ENCODE results near the gene LRRC25.

Gene LRRC25

DNA sequence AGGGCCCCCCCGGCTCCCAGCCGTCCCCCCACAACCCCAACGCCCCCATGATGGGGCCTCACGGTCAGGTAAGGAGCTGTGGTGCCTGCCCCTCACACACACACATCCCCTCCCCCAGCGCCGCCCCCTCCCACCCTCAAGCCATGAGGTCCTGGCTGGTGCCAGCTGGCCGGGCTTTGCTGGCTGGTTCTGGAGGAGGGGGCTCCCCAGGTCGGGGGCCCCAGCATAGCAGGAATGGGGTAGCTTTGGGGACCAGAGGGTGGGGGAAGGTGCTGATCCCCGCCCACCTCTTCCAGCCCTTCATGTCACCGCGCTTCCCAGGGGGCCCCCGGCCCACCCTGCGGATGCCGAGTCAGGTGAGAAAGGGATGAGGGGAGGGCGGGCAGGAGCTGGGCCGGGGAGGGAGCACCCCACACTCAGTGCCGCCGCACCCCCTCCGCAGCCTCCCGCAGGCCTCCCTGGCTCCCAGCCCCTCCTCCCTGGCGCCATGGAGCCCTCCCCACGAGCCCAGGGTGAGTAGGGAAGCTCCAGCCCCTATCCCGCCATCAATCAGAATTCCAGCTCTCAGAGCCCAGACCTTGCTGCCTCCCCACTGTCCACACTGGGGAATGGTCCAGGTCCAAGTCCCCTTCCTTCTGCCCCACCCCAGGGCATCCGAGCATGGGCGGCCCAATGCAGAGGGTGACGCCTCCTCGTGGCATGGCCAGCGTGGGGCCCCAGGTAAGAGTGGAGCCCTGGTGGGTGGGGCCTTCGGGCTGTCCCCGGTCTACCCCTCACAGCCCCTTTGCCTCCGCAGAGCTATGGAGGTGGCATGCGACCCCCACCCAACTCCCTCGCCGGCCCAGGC lies 34.2 kb upstream of the LRRC25 start:
- Mint-ChIP-seq H3K36me3 (ENCODE audit: low read depth) (peaks cover 40% of the 10 kb centered on the region), H3K9me3 (no peaks in the 10 kb centered on the region), H3K27ac (no peak overlapping the region), H3K4me1 (ENCODE audit: low read depth) (peaks cover 35% of the 10 kb centered on the region), H3K27me3 (no peaks in the 10 kb centered on the region), H3K4me3 (no peak overlapping the region)
- DNase-seq, result no peak

DNA sequence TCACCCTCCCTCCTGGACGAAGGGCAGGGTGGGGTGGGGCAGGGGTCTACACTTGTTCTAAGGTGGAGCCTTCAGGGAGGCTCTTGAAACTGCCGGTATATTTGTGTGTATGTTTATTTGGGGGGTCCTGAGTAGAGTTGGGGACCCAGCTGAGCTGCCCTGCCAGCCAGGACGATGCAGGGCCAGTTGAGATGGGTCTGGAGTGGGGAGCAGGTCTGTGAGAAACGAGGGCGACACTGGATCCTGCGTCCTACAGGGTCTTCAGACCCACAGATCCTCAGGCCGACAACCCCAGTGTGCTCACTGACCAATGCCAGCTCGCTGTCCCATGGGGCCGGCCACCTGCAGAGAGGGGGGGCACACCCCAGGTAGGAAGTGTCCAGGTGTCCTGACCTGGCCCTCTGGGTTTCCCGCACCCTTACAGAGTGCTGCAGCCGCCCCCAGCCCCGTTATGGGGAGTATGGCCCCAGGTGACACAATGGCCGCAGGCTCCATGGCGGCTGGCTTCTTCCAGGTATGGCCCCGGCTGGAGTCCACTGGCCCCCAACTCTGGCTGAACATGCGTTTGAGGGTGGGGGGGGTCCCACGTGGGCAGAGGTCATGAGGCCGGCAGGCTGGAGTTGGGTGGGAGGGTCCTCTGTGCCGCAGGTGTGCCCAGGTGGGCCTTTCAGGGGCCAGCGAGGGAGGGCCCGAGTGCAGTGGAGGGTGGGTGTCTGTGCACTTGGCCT lies 33.2 kb upstream of the LRRC25 start:
- peaks cover 34% of the 10 kb centered on the region for H3K4me1 Mint-ChIP-seq (ENCODE audit: low read depth)
- peaks cover 36% of the 10 kb centered on the region for H3K36me3 Mint-ChIP-seq (ENCODE audit: low read depth)
- no peak overlapping the region for H3K4me3 Mint-ChIP-seq
- DNase-seq, result no peak
- H3K27ac Mint-ChIP-seq, result peak overlapping the region; percentile 52
- no peaks in the 10 kb centered on the region for H3K27me3 Mint-ChIP-seq
- no peaks in the 10 kb centered on the region for H3K9me3 Mint-ChIP-seq

DNA sequence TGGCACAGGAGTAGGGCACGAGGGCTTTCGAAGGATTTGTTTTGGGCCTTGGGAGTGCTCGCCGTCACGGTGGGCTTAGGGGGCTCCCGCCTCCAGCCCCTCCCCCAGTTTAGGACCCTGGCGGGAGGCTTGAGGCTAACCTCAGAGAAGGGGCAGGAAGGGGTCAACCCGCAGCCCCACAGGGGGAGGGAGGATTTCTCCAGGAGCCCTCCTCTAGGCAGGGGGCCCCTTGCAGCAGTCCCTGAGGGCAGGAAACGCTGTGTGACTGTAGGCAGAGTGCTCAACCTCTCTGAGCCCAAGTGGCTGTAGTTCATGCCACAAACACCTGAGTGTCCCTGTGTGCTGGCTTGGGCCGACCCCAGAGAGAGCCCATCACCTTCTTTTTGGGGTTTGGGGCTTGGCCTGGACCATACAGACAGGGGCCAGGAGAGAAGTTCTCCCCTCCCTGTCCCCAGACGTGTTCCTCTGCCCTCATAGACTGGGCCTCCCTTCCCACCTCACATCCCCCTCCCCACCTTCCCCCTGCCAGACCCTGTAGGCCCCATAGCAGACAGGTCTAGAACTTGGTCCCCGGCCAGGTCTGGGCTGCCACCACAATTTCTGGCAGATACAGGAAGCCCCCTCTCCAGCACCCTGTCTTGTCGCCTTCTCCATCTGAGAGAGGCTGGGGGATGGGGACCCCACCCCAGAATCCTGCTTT lies 32.4 kb upstream of the LRRC25 start:
- Mint-ChIP-seq H3K4me3 (peak overlapping the region; percentile 60), H3K9me3 (no peaks in the 10 kb centered on the region), H3K4me1 (ENCODE audit: low read depth) (peaks cover 38% of the 10 kb centered on the region), H3K36me3 (ENCODE audit: low read depth) (peaks cover 32% of the 10 kb centered on the region), H3K27ac (peak overlapping the region; percentile 59), H3K27me3 (no peaks in the 10 kb centered on the region)
- DNase-seq, result no peak

DNA sequence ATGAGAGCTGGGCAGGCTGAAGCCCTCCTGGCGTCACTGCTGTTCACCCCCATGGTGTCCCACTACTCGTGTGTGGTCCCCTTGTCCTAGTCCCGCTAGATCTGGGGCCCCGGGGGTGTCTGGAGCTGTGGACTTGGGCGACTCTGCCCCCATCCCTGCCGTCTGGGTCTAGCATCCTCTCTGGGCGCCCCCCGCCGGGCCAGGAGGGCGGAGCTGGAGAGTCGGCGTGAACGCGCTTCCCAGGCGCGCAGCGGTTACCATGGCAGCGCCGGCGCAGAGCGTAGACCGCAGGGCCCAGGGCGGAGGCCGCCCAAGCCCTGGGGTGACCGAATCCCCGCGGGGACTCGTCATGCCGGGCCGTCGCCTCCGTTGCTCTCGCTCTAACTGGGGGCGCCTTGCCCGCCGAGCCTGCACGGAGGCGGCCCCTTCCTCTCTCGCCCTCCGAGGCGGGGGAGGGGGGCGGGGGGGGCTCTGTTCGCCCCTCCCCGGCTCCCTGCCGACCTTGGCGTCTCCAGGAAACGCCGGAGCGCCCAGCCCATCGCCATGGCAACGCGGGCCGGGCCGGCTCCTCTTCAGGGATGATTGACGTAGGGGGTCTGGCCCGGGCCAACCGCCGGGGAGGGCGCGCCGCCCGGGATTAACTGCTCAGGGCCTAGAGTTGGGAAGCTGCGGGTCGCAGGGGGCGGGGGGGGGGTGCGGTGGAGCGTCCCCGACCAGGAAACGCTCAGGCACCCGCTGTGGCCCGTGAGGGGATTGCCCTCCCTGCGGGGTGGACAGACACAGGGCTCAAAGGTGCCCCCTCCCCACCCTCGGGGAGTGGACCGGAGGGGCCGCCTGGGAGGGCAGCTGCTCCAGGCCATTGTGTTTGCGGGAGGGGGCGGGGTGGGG lies 31.6 kb upstream of the LRRC25 start:
- Mint-ChIP-seq H3K27me3 (no peaks in the 10 kb centered on the region), H3K9me3 (no peaks in the 10 kb centered on the region), H3K36me3 (ENCODE audit: low read depth) (peaks cover 25% of the 10 kb centered on the region), H3K4me3 (peak overlapping the region; percentile 60), H3K4me1 (ENCODE audit: low read depth) (peaks cover 37% of the 10 kb centered on the region), H3K27ac (peak overlapping the region; percentile 40)
- DNase-seq, result peak; percentile 82

DNA sequence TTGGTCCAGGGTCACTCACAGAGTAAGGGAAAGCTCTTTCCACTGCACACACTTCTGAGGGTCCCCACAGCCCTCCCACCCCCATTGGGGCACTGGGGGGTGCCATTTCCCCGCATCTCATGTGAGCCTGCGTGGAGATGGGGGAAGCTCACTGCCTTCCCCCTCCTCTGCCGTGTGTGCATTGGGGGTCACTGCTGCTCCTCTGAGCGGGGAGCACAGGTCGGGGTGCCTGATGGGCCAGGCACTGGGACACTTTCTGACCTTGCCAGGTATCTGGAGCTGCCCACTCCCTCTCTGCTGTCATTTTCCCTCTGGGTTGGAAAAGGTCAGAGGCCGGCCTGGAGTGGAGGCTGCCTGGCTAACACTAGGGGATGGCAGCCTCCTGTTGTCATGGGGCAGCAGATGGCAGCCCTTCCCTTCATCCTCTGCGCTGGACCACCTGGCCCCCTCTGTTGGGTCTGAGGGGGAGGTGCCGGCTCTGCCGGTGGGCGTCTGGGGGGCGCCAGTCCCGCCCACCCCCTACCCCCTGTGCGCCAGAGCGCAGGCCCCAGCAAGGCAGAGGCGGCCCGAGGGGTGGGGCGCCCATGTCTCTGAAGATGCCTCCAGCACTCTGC lies 30.9 kb upstream of the LRRC25 start:
- Mint-ChIP-seq H3K27ac (no peak overlapping the region), H3K9me3 (no peaks in the 10 kb centered on the region), H3K36me3 (ENCODE audit: low read depth) (peaks cover 27% of the 10 kb centered on the region), H3K27me3 (no peaks in the 10 kb centered on the region), H3K4me1 (ENCODE audit: low read depth) (peaks cover 43% of the 10 kb centered on the region), H3K4me3 (no peak overlapping the region)
- no peak for DNase-seq

DNA sequence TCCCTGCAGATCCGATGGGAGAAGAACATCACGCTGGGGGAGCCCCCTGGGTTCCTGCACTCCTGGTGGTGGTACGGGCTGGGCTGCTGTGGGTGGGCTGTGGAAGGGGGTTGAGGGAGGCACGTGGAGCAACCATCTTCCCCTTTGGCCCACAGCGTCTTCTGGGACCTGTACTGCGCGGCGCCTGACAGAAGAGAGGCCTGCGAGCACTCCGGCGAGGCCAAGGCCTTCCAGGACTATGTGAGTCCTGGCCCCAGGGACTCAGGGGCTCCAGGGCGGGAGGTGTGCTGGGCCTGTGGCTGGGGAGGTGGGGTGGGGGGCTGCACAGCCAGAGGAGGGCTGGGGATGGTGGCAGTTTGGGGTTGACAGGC lies 30.3 kb upstream of the LRRC25 start:
- no peak overlapping the region for H3K27ac Mint-ChIP-seq
- no peaks in the 10 kb centered on the region for H3K9me3 Mint-ChIP-seq
- peaks cover 47% of the 10 kb centered on the region for H3K4me1 Mint-ChIP-seq (ENCODE audit: low read depth)
- DNase-seq, result no peak
- H3K36me3 Mint-ChIP-seq (ENCODE audit: low read depth), result peaks cover 32% of the 10 kb centered on the region
- H3K27me3 Mint-ChIP-seq, result no peaks in the 10 kb centered on the region
- H3K4me3 Mint-ChIP-seq, result no peak overlapping the region

DNA sequence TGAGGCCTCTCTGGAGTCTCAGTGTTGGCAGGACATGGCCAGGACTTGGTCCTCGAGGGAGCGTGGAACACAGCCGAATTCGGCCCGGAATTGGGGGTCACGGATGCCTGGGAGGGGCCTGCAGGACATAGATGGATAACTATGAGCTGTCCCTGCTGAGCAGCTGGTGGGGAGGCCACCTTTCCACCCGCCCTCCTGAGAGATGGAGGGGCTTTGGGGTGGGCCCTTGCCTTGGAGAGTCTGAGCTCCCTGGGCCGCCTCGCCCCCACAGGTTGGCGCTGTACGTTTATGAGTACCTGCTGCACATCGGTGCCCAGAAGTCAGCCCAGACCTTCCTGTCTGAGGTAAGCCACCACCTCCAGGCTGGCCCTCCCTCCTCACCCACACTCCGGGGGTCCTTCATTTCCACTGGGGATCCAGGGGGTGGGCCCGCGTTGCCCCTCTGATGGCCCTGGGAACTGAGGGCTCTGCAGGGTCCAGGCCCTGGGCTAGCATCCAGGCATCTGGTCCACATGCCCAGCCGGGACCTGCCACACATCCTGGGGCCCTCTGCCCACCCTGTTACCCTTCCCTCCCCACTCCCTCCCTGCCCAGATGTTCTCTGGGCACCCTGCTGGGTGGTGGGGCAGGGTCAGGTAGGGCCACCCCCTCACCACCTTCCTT lies 29.8 kb upstream of the LRRC25 start:
- no peak for DNase-seq
- H3K9me3 Mint-ChIP-seq, result no peaks in the 10 kb centered on the region
- H3K36me3 Mint-ChIP-seq (ENCODE audit: low read depth), result peaks cover 33% of the 10 kb centered on the region
- H3K4me3 Mint-ChIP-seq, result no peak overlapping the region
- H3K4me1 Mint-ChIP-seq (ENCODE audit: low read depth), result peaks cover 50% of the 10 kb centered on the region
- no peak overlapping the region for H3K27ac Mint-ChIP-seq
- H3K27me3 Mint-ChIP-seq, result no peaks in the 10 kb centered on the region

DNA sequence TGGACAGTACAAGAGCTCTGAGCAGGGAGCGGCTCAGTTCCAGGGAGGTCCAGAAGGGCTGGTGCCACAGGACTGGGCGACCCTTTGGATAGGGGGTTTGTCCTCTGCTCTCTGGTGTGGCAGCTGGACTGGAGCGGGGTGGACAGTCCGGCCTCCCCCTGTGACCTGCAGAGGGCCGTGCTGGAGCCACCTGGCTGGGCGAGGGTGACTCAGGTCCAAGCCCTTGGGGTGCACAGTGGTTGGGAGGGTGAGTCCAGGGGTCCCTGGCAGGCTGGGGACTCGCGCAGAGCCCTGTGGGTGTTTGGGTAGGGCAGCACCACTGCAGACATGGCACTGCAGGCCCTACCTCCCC lies 29.0 kb upstream of the LRRC25 start:
- H3K4me1 Mint-ChIP-seq (ENCODE audit: low read depth), result peaks cover 57% of the 10 kb centered on the region
- no peaks in the 10 kb centered on the region for H3K27me3 Mint-ChIP-seq
- no peak overlapping the region for H3K27ac Mint-ChIP-seq
- peaks cover 37% of the 10 kb centered on the region for H3K36me3 Mint-ChIP-seq (ENCODE audit: low read depth)
- H3K9me3 Mint-ChIP-seq, result no peaks in the 10 kb centered on the region
- no peak for DNase-seq
- H3K4me3 Mint-ChIP-seq, result no peak overlapping the region

DNA sequence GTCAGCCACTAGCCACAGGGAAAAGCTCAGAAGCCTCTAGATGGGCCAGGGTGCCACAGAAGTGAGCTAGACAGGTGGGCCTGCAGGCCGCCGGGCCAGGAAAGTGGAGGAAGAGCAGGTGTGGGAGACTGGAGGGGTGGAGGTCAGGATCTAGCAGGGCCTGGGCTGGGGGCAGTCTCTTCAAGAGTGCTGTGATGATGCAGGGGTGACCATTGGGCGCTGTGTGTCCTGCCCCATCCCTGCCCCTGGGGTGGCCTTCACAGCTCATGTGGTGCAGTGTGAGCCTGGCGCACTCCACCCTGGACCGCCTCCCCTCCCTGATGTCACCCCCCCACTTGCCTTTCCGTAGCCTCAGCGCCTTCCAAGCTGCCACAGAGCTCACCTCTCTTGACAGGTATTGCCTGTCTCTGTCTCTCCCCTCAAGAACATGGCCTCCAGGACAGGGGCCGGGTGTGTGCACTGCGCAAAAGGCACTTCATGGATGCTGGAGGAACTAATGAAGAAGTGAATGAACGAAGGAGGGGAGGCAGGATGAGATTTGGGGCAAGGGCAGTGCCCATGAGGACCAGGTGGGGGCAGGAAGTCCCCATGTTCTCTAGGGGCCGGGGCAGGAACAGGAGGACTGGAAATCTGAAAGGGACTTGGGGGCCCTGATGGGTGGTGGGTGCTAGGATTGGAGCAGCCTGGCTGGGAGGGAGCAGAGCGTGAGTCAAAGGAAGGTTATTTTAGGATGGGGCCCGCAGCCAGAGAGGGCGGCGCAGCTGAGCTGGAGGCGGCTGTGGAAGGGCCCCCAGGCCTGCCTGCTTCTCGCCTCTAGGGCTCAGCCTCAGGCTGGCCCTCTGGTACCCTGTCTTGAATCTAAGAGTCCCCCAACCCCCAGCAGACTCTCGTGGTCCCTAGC lies 28.3 kb upstream of the LRRC25 start:
- Mint-ChIP-seq H3K27ac (peak overlapping the region; percentile 54), H3K4me1 (ENCODE audit: low read depth) (peaks cover 63% of the 10 kb centered on the region), H3K4me3 (no peak overlapping the region)

DNA sequence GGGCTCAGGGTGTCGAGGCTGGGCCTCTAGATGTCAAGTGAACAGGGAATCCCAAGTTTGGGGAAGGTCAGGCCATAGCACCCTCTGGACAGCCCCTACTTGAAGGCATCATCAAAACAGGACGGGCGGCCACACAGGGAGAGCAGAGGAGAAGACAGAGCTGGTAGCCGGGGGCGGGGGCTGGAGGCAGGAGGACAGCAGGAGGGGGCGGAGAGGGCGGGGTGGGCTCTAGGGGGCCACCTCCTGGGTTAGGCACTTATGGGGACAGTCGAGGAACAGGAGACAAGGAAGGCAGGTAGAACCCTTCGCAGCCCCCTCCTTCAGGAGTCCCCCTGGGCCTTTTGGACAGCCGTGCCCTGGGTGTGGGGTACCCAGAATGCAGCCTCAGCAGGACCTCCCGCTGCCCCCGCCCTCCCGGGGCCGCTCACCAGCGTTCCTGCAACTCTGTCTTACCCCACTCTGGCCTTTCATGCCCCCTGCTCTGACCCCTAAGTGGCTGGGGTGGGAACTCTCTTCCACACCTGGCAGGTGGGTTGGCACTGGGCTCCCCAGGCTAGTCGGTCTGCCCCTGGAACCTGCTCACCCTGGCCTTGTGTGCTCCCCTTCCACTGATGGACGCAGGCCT lies 27.6 kb upstream of the LRRC25 start:
- Mint-ChIP-seq H3K36me3 (ENCODE audit: low read depth) (peaks cover 42% of the 10 kb centered on the region), H3K27ac (peak overlapping the region; percentile 54), H3K4me3 (no peak overlapping the region), H3K27me3 (no peaks in the 10 kb centered on the region), H3K4me1 (ENCODE audit: low read depth) (peaks cover 66% of the 10 kb centered on the region), H3K9me3 (no peaks in the 10 kb centered on the region)
- no peak for DNase-seq

More for the DNA sequence above, 28.3 kb upstream of the LRRC25 start:
- peaks cover 41% of the 10 kb centered on the region for H3K36me3 Mint-ChIP-seq (ENCODE audit: low read depth)
- no peaks in the 10 kb centered on the region for H3K27me3 Mint-ChIP-seq
- no peak for DNase-seq
- H3K9me3 Mint-ChIP-seq, result no peaks in the 10 kb centered on the region

DNA sequence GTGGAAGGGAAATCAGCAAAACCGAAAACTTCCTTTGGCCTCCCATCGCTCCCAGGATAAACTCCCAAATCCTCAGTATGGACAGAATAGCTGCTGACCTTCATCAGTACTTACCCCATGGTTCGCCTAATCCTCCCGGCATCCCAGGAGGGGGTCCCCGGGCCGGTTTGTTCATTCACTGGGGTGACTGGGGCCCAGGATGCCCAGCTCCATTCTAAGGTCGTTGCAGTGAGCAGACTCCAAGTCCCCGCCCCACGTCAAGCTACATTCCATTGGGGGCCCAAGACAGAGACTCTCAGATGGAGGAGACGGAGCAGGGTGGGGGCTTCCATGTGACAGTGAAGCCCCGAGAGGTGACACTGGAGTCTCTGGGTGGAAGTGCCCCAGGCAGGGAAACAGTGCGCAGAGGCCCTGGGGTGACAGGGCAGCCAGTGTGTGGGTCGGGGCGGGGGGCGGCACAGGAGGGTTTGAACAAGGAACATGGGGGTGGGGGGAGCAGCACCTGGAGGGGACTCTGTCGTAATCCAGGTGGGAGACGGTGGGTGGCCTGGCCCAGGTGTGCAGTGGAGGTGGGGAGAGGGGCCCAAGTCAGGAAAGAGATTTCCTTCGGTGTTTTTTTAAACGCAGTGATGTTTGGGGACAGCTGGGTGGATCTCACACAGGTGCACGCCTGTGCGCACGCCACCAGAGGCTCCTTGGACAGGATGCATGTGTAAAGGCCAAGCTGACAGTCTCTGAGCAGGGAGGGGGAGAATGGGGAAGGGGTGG lies 26.9 kb upstream of the LRRC25 start:
- Mint-ChIP-seq H3K9me3 (no peaks in the 10 kb centered on the region), H3K4me1 (ENCODE audit: low read depth) (peaks cover 60% of the 10 kb centered on the region)

More for the DNA sequence above, 26.9 kb upstream of the LRRC25 start:
- no peak overlapping the region for H3K27ac Mint-ChIP-seq
- no peaks in the 10 kb centered on the region for H3K27me3 Mint-ChIP-seq
- no peak for DNase-seq
- H3K4me3 Mint-ChIP-seq, result no peak overlapping the region
- peaks cover 42% of the 10 kb centered on the region for H3K36me3 Mint-ChIP-seq (ENCODE audit: low read depth)

Measured in activated T-cell treated with anti-CD3 and anti-CD28 coated beads, Interleukin-2, amount 50 U/mL, for 24 hours (primary cell).